Keratinocyte (primary cell): ENCODE results near the gene ETDB. TPM values are rescaled to one million over a fixed set of nuclear protein-coding genes. Genes with fewer than 3 reads are reported as not detected.
"Not testable (repeated sequence)": the region's sequence is repeated elsewhere in the genome, so short reads cannot be mapped to it uniquely, and the experiment has no call there.

Experiments used
- DNase-seq: peaks from one replicate; pipeline ENCODE4 v3.0.0-alpha.2; 2011; ENCODE audit warnings: low read depth, missing footprints, low spot score
- FAIRE-seq: peaks from 2 replicates; lab custom pipeline; 2011; peaks lifted over from hg19 to GRCh38; lab: Jason Lieb, UNC
- H2AFZ ChIP-seq: 2 replicates; pipeline ENCODE4 v1.6.0; 2012; ENCODE audit warnings: low read length, control low read depth, inconsistent platforms; ENCODE audit not compliant: control insufficient read depth
- H3K27ac ChIP-seq: 2 replicates; pipeline ENCODE4 v1.5.1; 2011; ENCODE audit warnings: low read length; ENCODE audit not compliant: control insufficient read depth, insufficient read depth
- H3K27me3 ChIP-seq: 3 replicates; pipeline ENCODE4 v1.6.0; 2011; ENCODE audit warnings: low read length; ENCODE audit not compliant: control insufficient read depth, insufficient read depth; ENCODE audit errors: extremely low read depth
- H3K36me3 ChIP-seq, 2 experiments: 2 replicates in 1 of 2; 3 replicates in 1 of 2; pipeline ENCODE4 v1.5.1; 2011; ENCODE audit warnings: low read length in 2 of 2, mild to moderate bottlenecking in 1 of 2; ENCODE audit not compliant: control insufficient read depth in 2 of 2, insufficient read depth in 2 of 2; ENCODE audit errors: extremely low read depth in 1 of 2
- H3K4me1 ChIP-seq: 3 replicates; pipeline ENCODE4 v1.5.1; 2011; ENCODE audit warnings: low read length; ENCODE audit not compliant: control insufficient read depth, insufficient read depth; ENCODE audit errors: extremely low read depth
- H3K4me2 ChIP-seq: 3 replicates; pipeline ENCODE4 v1.6.0; 2011; ENCODE audit warnings: low read depth, low read length; ENCODE audit not compliant: control insufficient read depth, insufficient read depth; ENCODE audit errors: extremely low read depth
- H3K4me3 ChIP-seq, 3 experiments: fragments of 200-600 bp in 1 of 3; sonication (generic) in 1 of 3; 2 replicates in 2 of 3; 3 replicates in 1 of 3; pipeline ENCODE4 v1.5.1; 2011 to 2016; ENCODE audit warnings: low read length in 3 of 3, mild to moderate bottlenecking in 3 of 3, control low read depth in 2 of 3, inconsistent platforms in 1 of 3, low read depth in 1 of 3, mixed read lengths in 1 of 3, mixed run types in 1 of 3, moderate library complexity in 1 of 3; ENCODE audit not compliant: control insufficient read depth in 2 of 3, insufficient read depth in 2 of 3; ENCODE audit errors: extremely low read depth in 1 of 3
- H3K79me2 ChIP-seq: 2 replicates; pipeline ENCODE4 v1.6.0; 2012; ENCODE audit warnings: low read length; ENCODE audit not compliant: control insufficient read depth, insufficient read depth
- H3K9ac ChIP-seq: 3 replicates; pipeline ENCODE4 v1.6.0; 2011; ENCODE audit warnings: low read length; ENCODE audit not compliant: control insufficient read depth, insufficient read depth; ENCODE audit errors: extremely low read depth
- H3K9me1 ChIP-seq: 3 replicates; pipeline ENCODE4 v1.6.0; 2011; ENCODE audit warnings: low read length; ENCODE audit not compliant: control insufficient read depth, insufficient read depth; ENCODE audit errors: extremely low read depth
- H3K9me3 ChIP-seq: 2 replicates; pipeline ENCODE4 v1.5.1; 2012; ENCODE audit warnings: low read depth, low read length; ENCODE audit not compliant: control insufficient read depth
- H4K20me1 ChIP-seq: 3 replicates; pipeline ENCODE4 v1.6.0; 2011; ENCODE audit warnings: low read length; ENCODE audit not compliant: control insufficient read depth, insufficient read depth; ENCODE audit errors: extremely low read depth
- CTCF ChIP-seq, 3 experiments: IDR thresholded peaks in 1 of 3; conservative IDR thresholded peaks in 1 of 3; optimal IDR thresholded peaks in 1 of 3; 2 replicates in 2 of 3; 3 replicates in 1 of 3; pipeline versions ENCODE3 to v1.5.1; 2011; ENCODE audit warnings: low read length in 3 of 3, mild to moderate bottlenecking in 3 of 3, moderate library complexity in 2 of 3, control low read depth in 1 of 3, inconsistent platforms in 1 of 3; ENCODE audit not compliant: insufficient read depth in 2 of 3; ENCODE audit errors: extremely low read depth in 1 of 3
- EZH2 ChIP-seq: IDR thresholded peaks from one replicate; pipeline ENCODE4 v1.6.1; 2012; ENCODE audit warnings: inconsistent platforms, mild to moderate bottlenecking, low read length, moderate library complexity
- dilution Hi-C: fragments of 300-500 bp; cut with MboI; formaldehyde crosslinking; loops from one replicate; pipeline ENCODE4 v1.7.0; 2020; ENCODE audit warnings: low sequenced_read_pairs; ENCODE audit not compliant: extremely low pct_ligation_motif_present
- polyA minus RNA-seq, 3 experiments: library from RNA; depleted of rRNA, polyadenylated mRNA; stranded (reverse); fragments of >200 nt; gene quantifications; 1 replicate in 1 of 3; 2 replicates in 1 of 3; 3 replicates in 1 of 3; pipeline ENCODE4 v1.2.3, GENCODE V29; 2011
- polyA plus RNA-seq, 5 experiments: library from polyadenylated mRNA; depleted of rRNA in 3 of 5; stranded (reverse) in 3 of 5; stranded (forward) in 1 of 5; unstranded in 1 of 5; fragments of >200 nt; gene quantifications; 1 replicate in 1 of 5; 2 replicates in 3 of 5; 3 replicates in 1 of 5; pipeline versions ENCODE4 v1.2.1 to v1.2.3, GENCODE V29; 2011 to 2012; ENCODE audit warnings: missing spikeins in 2 of 5, low read depth in 1 of 5, low replicate concordance in 1 of 5

Gene ETDB
- polyA plus RNA-seq (not detected in 3 replicates), polyA minus RNA-seq (not detected in 3 replicates)
- polyA plus RNA-seq (2011; ENCODE audit: low read depth) = not detected
- not detected in 2 replicates for polyA plus RNA-seq (2011; cell fraction: cytosol; rRNA removed)
- not detected in 2 replicates for polyA plus RNA-seq (2011; cell fraction: nucleus; rRNA removed)
- not detected in 2 replicates for polyA plus RNA-seq (2012; ENCODE audit: low replicate concordance)
- polyA minus RNA-seq (2011; cell fraction: cytosol; rRNA and poly(A)+ RNA removed) = not detected
- not detected in 2 replicates for polyA minus RNA-seq (2011; cell fraction: nucleus; rRNA and poly(A)+ RNA removed)

- dilution Hi-C loops, H3K9ac ChIP-seq, H2AFZ ChIP-seq, H3K9me1 ChIP-seq, H3K79me2 ChIP-seq, DNase-seq, FAIRE-seq, H3K9me3 ChIP-seq, H3K4me1 ChIP-seq, H3K27ac ChIP-seq, H3K4me3 ChIP-seq, H3K36me3 ChIP-seq, H4K20me1 ChIP-seq, H3K4me2 ChIP-seq, H3K27me3 ChIP-seq: not testable (repeated sequence)
Measured at GRCh38 chrX:135120056-135120576, at the start of gene ETDB. Gene ETDB (minus strand): TSS chrX:135120526. CDS start chrX:135119261, 1,265 bp downstream.

- H3K27me3 ChIP-seq, H4K20me1 ChIP-seq, DNase-seq, H3K9me1 ChIP-seq, H3K9ac ChIP-seq, H3K4me1 ChIP-seq, H3K36me3 ChIP-seq, H3K4me3 ChIP-seq, FAIRE-seq, dilution Hi-C loops, H3K4me2 ChIP-seq, H3K9me3 ChIP-seq, H2AFZ ChIP-seq, H3K27ac ChIP-seq, H3K79me2 ChIP-seq: not testable (repeated sequence)
Measured at GRCh38 chrX:135169534-135169933, 49.2 kb upstream of the ETDB start.

GRCh38 chrX:135168486-135168885 lies 48.2 kb upstream of the ETDB start:
- H3K4me2 ChIP-seq = no peak overlapping the region

GRCh38 chrX:135154688-135155087 lies 34.4 kb upstream of the ETDB start:
- FAIRE-seq, H3K4me3 ChIP-seq, dilution Hi-C loops, H3K27ac ChIP-seq, H3K4me2 ChIP-seq, H4K20me1 ChIP-seq, H3K9ac ChIP-seq, H3K9me3 ChIP-seq, H3K4me1 ChIP-seq, H3K9me1 ChIP-seq, H3K36me3 ChIP-seq, DNase-seq, H3K79me2 ChIP-seq, H2AFZ ChIP-seq, H3K27me3 ChIP-seq: not testable (repeated sequence)

More at GRCh38 chrX:135168486-135168885, 48.2 kb upstream of the ETDB start:
- Histone ChIP-seq H3K27me3 (no peaks in the 10 kb centered on the region), H3K9me1 (no peaks in the 10 kb centered on the region), H3K4me1 (no peaks in the 10 kb centered on the region), H2AFZ (no peak overlapping the region), H3K79me2 (no peaks in the 10 kb centered on the region), H4K20me1 (no peaks in the 10 kb centered on the region), H3K27ac (no peak overlapping the region), H3K36me3 (no peaks in the 10 kb centered on the region), H3K9me3 (peaks cover 2% of the 10 kb centered on the region), H3K4me3 (no peak overlapping the region), H3K9ac (no peak overlapping the region)
- no peak for TF ChIP-seq CTCF (optimal IDR thresholded peaks at IDR 0.05 in 1 of 3, IDR thresholded peaks at IDR 0.05 in 1 of 3, conservative IDR thresholded peaks at IDR 0.05 in 1 of 3; ENCODE audit: extremely low read depth in 1 of 3, insufficient read depth in 2 of 3, low read length in 3 of 3)
- no peak for TF ChIP-seq EZH2
- dilution Hi-C loops = no loop called here
- DNase-seq (no peak), FAIRE-seq (no peak)
